ENCODE results near the gene ART1.
A peak's percentile ranks its signal among the peaks of the same experiment; 100 is the strongest.

Gene ART1

DNA sequence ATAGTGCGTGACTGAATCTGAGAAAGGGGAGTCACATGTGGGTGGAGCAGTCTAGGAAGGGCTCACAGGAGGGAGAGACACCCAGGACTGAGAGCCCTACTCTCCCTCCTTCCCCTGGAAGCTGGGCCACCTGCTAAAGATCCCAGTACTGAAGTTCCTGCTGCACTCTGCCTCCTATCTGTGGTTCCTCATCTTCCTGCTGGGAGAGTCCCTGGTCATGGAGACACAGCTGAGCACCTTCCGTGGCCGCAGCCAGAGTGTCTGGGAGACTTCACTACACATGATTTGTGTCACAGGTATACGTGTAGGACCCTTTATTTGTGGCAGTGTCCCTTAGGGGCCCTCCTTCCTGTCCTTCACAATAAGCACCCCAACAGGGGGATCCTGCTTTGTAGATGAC lies 22.4 kb upstream of the ART1 start:
- H3K4me3 Mint-ChIP-seq: no peak overlapping the region
- no peak overlapping the region for H3K27ac Mint-ChIP-seq
- peaks cover 5% of the 10 kb centered on the region for H3K27me3 Mint-ChIP-seq
- no peaks in the 10 kb centered on the region for H3K9me3 Mint-ChIP-seq
- no peaks in the 10 kb centered on the region for H3K36me3 Mint-ChIP-seq (ENCODE audit: low read depth)
- H3K4me1 Mint-ChIP-seq (ENCODE audit: low read depth): peaks cover 6% of the 10 kb centered on the region

GRCh38 chr11:3623121-3623520 lies 21.8 kb upstream of the ART1 start:
- Mint-ChIP-seq H3K4me1 (ENCODE audit: low read depth) (peaks cover 6% of the 10 kb centered on the region), H3K27me3 (peaks cover 5% of the 10 kb centered on the region), H3K9me3 (no peaks in the 10 kb centered on the region), H3K36me3 (ENCODE audit: low read depth) (no peaks in the 10 kb centered on the region), H3K27ac (no peak overlapping the region), H3K4me3 (no peak overlapping the region)

GRCh38 chr11:3623767-3624458 lies 21.0 kb upstream of the ART1 start:
- peaks cover 6% of the 10 kb centered on the region for H3K4me1 Mint-ChIP-seq (ENCODE audit: low read depth)
- H3K9me3 Mint-ChIP-seq: no peaks in the 10 kb centered on the region
- no peaks in the 10 kb centered on the region for H3K36me3 Mint-ChIP-seq (ENCODE audit: low read depth)
- H3K4me3 Mint-ChIP-seq: no peak overlapping the region
- H3K27ac Mint-ChIP-seq: no peak overlapping the region
- H3K27me3 Mint-ChIP-seq: peaks cover 5% of the 10 kb centered on the region

DNA sequence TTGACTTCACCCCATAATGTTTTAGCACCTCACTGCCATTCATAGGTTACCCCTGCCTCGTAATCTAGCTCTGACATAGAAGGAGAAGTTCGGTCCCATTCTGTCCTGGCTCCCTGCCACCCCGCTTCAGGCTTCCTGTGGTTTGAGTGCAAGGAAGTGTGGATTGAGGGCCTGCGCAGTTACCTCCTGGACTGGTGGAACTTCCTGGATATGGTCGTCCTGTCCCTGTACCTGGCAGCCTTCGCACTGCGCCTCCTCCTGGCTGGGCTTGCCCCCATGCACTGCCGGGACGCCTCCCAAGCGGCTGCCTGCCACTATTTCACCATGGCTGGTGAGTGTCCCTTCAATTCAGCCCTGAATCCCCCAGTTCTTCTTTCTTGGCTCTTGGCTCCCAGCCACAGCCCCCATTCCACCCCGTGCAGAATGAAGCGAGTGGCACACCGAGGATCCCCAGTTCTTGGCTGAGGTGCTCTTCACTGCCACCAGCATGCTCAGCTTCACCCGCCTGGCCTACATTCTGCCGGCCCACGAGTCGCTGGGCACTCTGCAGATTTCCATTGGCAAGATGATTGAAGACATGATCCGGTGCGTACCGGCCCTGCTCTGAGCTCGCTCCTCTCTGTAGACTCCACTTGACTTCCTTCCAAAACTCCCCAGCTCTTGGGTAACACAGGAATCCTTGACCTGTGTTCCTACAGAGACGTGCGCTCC lies 18.5 kb upstream of the ART1 start:
- H3K4me1 Mint-ChIP-seq (ENCODE audit: low read depth): peaks cover 6% of the 10 kb centered on the region
- peaks cover 5% of the 10 kb centered on the region for H3K27me3 Mint-ChIP-seq
- no peak overlapping the region for H3K27ac Mint-ChIP-seq
- no peak overlapping the region for H3K4me3 Mint-ChIP-seq
- no peaks in the 10 kb centered on the region for H3K36me3 Mint-ChIP-seq (ENCODE audit: low read depth)
- H3K9me3 Mint-ChIP-seq: no peaks in the 10 kb centered on the region

GRCh38 chr11:3627291-3627690 lies 17.6 kb upstream of the ART1 start:
- Mint-ChIP-seq H3K4me1 (ENCODE audit: low read depth) (peaks cover 6% of the 10 kb centered on the region), H3K4me3 (no peak overlapping the region), H3K9me3 (no peaks in the 10 kb centered on the region), H3K27me3 (peaks cover 5% of the 10 kb centered on the region), H3K36me3 (ENCODE audit: low read depth) (no peaks in the 10 kb centered on the region), H3K27ac (no peak overlapping the region)

- Mint-ChIP-seq H3K36me3 (ENCODE audit: low read depth) (no peaks in the 10 kb centered on the region), H3K4me3 (no peak overlapping the region), H3K4me1 (ENCODE audit: low read depth) (peaks cover 5% of the 10 kb centered on the region), H3K27me3 (peaks cover 5% of the 10 kb centered on the region), H3K27ac (no peak overlapping the region), H3K9me3 (no peaks in the 10 kb centered on the region)
These were observed 13.6 kb upstream of the ART1 start for GRCh38 chr11:3631331-3631730.

DNA sequence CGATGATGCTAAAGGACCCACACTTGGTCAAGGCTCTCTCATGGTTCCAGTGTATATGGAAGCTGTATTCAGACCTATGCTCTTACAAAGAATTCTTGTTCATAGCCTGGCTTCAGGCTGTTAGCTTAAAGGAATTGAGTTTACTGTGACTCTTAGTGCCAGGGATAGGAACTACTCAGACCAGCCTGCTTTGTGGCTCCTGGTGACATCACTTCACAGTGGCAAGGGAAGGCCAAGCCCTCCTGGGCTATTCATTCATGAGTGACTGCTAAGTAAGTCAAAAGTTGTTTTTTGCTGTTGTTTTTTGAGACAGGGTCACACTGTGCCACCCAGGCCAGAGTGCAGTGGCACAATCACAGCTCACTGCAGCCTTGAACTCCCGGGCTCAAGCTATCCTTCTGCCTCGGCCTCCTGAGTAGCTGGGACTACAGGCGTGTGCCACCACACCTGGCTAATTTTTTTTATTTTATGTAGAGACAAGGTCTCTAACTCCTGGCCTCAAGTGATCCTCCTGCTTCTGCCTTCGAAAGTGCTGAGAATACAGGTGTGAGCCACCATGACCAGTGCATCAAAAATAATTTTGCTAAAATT lies 12.8 kb upstream of the ART1 start:
- Mint-ChIP-seq H3K9me3 (no peaks in the 10 kb centered on the region), H3K27ac (no peak overlapping the region), H3K36me3 (ENCODE audit: low read depth) (no peaks in the 10 kb centered on the region), H3K4me3 (no peak overlapping the region), H3K27me3 (no peaks in the 10 kb centered on the region), H3K4me1 (ENCODE audit: low read depth) (no peaks in the 10 kb centered on the region)

DNA sequence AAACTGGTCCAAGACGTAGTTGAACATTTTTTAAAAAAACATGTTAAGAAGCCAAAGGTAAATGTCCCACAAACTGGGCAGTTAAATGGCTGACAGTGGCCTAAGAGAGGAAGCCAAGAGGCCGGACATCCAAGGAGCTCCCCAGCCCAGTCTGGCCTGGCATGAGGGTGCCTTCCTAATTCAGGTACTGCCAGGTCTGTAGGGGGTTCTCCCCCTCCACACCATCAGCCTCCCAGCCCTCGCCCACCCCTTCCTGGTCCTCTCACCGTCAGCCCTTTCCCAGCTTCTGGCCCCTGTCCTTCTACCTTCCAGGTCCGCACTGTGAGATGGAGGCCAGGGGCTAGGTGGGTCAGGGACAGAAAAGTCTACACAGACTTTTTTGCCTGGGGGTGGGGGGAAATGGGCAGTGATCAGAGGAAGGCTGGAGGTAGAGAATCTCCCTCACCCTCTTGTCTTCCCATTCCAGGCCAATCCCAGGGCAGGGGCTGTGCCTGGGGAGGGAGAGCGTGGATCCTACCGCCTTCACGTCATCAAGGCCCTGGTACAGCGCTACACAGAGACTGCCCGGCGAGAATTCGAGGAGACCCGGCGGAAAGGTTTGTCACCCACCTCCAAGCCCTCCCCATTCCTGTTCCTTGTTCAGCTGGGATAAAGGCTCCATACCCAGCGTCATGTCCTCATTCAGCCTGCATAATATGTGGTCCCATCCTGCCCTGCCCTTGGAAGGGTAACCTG lies 9.1 kb upstream of the ART1 start:
- no peak overlapping the region for H3K4me3 Mint-ChIP-seq
- no peaks in the 10 kb centered on the region for H3K27me3 Mint-ChIP-seq
- no peak overlapping the region for H3K27ac Mint-ChIP-seq
- H3K9me3 Mint-ChIP-seq: no peaks in the 10 kb centered on the region
- H3K4me1 Mint-ChIP-seq (ENCODE audit: low read depth): no peaks in the 10 kb centered on the region
- H3K36me3 Mint-ChIP-seq (ENCODE audit: low read depth): no peaks in the 10 kb centered on the region

GRCh38 chr11:3637201-3637600 lies 7.7 kb upstream of the ART1 start:
- peaks cover 5% of the 10 kb centered on the region for H3K27me3 Mint-ChIP-seq
- H3K4me3 Mint-ChIP-seq: no peak overlapping the region
- H3K36me3 Mint-ChIP-seq (ENCODE audit: low read depth): no peaks in the 10 kb centered on the region
- no peak overlapping the region for H3K27ac Mint-ChIP-seq
- H3K4me1 Mint-ChIP-seq (ENCODE audit: low read depth): no peaks in the 10 kb centered on the region
- no peaks in the 10 kb centered on the region for H3K9me3 Mint-ChIP-seq

GRCh38 chr11:3638513-3638912 lies 6.4 kb upstream of the ART1 start:
- peaks cover 5% of the 10 kb centered on the region for H3K4me1 Mint-ChIP-seq (ENCODE audit: low read depth)
- H3K36me3 Mint-ChIP-seq (ENCODE audit: low read depth): no peaks in the 10 kb centered on the region
- no peaks in the 10 kb centered on the region for H3K9me3 Mint-ChIP-seq
- H3K27me3 Mint-ChIP-seq: peaks cover 5% of the 10 kb centered on the region
- H3K27ac Mint-ChIP-seq: no peak overlapping the region
- H3K4me3 Mint-ChIP-seq: no peak overlapping the region

DNA sequence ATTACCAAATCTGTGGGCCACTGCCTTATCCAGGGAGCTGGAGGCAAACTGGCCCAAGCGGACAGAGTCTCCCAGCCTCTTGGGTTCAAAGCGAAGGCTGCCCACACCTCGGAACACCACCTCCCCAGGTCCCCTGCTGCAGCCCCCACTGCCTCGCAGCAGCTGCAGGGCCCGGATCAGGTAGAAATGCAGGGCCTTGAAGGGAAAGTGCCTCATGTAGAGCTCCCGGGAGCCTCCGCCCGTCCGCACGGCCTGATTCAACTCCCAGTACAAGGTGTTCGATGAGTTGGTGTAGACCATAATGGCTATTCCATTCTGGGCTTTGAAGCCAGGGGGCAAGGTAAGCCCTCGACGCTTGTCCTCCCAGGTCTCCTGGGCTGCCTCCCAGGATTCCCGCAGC lies 5.1 kb upstream of the ART1 start:
- Mint-ChIP-seq H3K36me3 (ENCODE audit: low read depth) (no peaks in the 10 kb centered on the region), H3K27me3 (peaks cover 11% of the 10 kb centered on the region), H3K27ac (no peak overlapping the region), H3K4me1 (ENCODE audit: low read depth) (peaks cover 5% of the 10 kb centered on the region), H3K9me3 (no peaks in the 10 kb centered on the region), H3K4me3 (no peak overlapping the region)

GRCh38 chr11:3641191-3641590 lies 3.7 kb upstream of the ART1 start:
- no peak overlapping the region for H3K27ac Mint-ChIP-seq
- H3K36me3 Mint-ChIP-seq (ENCODE audit: low read depth): no peaks in the 10 kb centered on the region
- no peaks in the 10 kb centered on the region for H3K9me3 Mint-ChIP-seq
- peak overlapping the region; percentile 47 for H3K4me3 Mint-ChIP-seq
- peaks cover 5% of the 10 kb centered on the region for H3K4me1 Mint-ChIP-seq (ENCODE audit: low read depth)
- peaks cover 11% of the 10 kb centered on the region for H3K27me3 Mint-ChIP-seq

GRCh38 chr11:3641701-3642070 lies 3.2 kb upstream of the ART1 start, which contains the start of gene ART5:
Gene ART5 (minus strand): TSS chr11:3641992. CDS start chr11:3641862, 130 bp downstream.
- peak within 1 kb of the TSS; percentile 73 for H3K4me3 Mint-ChIP-seq
- H3K27me3 Mint-ChIP-seq: peaks cover 14% of the 10 kb centered on the region
- no peaks in the 10 kb centered on the region for H3K36me3 Mint-ChIP-seq (ENCODE audit: low read depth)
- no peaks in the 10 kb centered on the region for H3K9me3 Mint-ChIP-seq
- H3K27ac Mint-ChIP-seq: no peak within 1 kb of the TSS
- H3K4me1 Mint-ChIP-seq (ENCODE audit: low read depth): peaks cover 5% of the 10 kb centered on the region

DNA sequence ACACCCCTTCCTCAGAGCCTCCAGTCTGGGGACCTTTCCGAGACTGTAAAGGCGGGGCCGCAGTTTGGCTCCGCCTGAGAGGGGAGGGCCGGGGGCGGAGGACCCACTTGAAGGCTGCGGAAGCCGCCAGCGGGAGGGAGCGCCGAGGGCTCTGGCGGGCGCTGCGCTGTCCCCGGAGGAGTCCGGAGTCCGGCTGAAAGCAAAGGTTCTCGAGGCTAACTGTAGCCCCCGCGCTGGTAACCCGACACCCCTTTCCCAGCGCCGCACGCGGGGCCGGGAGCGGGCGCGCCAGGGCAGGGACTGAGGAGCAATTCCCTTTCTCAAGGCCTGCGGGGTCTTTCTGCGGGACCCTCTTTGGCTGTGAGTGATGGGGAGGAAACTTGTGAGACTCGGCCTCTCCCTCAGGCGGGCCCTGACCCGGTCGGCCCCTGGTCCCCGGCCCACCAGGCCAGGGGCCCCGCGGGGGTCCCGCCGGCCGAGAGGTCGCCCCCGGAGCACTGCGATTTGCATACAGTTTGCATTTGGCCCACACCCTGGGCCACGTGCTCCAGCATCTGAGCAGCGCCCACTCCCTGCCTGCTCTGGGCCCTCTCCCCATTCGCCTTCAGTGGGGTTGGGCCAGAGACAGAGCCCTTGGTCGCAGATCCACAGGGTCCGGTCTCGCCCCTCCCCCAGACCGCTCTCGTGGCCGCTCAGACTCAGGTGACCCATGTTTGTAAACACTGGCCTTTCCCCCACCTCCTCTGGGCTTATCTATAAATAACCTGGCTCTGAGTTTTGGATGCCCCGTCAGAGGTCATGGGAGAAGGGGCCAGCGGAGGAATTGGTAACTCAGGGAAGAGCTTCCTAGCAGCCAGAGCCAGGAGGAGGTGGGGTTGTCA lies 2.6 kb upstream of the ART1 start:
- Mint-ChIP-seq H3K9me3 (no peaks in the 10 kb centered on the region), H3K27ac (no peak overlapping the region), H3K4me1 (ENCODE audit: low read depth) (peaks cover 5% of the 10 kb centered on the region), H3K4me3 (peak overlapping the region; percentile 73), H3K27me3 (peaks cover 17% of the 10 kb centered on the region), H3K36me3 (ENCODE audit: low read depth) (no peaks in the 10 kb centered on the region)
